Loucy (cell line): Measurements from ENCODE around the gene SEC63.

Experiments used
- EZH2phosphoT487 ChIP-seq: fragments of 200-600 bp; IDR thresholded peaks from 2 replicates; pipeline ENCODE4 v1.6.1; 2018; ENCODE audit warnings: antibody characterized with exemption, mild to moderate bottlenecking, moderate library complexity, borderline replicate concordance
- TF ChIP-seq, protein P1 (sequence below): fragments of 200-600 bp; sonication (generic); conservative IDR thresholded peaks from 2 replicates; pipeline ENCODE4 v1.5.1; 2014; ENCODE audit warnings: mild to moderate bottlenecking, antibody characterized with exemption, low read length

DNA sequence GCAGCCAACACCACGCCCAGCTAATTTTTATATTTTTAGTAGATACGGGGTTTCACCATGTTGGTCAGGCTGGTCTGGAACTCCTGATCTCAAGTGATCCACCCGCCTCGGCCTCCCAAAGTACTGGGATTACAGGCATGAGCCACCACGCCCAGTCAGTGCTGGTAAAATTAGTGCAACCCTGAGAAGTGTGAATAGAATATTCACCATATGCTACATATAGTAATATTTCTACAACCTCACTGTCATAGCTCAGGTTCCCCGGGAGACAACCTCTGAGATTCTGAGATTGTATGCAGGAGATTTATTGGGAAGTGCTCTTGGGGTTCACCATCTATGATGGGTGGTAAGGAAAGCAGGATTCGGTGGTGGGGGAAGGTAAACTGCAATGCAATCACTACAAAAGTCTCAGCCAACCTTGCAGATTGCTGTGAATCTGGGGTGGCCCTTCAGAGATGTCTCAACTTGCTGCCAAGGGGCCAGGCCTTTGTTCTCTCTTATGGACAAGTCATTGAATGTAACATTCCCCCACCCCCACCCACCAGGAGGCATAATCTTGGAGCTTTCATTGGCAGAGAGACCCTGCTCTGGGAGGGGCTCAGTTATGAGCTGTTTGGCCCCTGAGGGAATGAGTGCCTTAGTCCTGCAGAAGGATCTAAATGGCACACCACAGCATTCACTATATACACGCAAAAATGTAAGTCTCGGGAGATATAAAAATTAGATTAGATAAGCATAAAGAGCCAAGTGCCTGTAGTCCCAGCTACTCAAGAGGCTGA lies 34.0 kb upstream of the SEC63 start:
- TF ChIP-seq, protein P1, sequence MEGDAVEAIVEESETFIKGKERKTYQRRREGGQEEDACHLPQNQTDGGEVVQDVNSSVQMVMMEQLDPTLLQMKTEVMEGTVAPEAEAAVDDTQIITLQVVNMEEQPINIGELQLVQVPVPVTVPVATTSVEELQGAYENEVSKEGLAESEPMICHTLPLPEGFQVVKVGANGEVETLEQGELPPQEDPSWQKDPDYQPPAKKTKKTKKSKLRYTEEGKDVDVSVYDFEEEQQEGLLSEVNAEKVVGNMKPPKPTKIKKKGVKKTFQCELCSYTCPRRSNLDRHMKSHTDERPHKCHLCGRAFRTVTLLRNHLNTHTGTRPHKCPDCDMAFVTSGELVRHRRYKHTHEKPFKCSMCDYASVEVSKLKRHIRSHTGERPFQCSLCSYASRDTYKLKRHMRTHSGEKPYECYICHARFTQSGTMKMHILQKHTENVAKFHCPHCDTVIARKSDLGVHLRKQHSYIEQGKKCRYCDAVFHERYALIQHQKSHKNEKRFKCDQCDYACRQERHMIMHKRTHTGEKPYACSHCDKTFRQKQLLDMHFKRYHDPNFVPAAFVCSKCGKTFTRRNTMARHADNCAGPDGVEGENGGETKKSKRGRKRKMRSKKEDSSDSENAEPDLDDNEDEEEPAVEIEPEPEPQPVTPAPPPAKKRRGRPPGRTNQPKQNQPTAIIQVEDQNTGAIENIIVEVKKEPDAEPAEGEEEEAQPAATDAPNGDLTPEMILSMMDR, result no peak
- no peak for TF ChIP-seq EZH2phosphoT487
